Astrocyte of the spinal cord (primary cell): ENCODE measurements around the gene WDR64.

Experiments
- DNase-seq: peaks from one replicate; pipeline ENCODE4 v3.0.0; 2011; ENCODE audit warnings: low read depth, low spot score
- H3K4me3 ChIP-seq: 2 replicates; pipeline ENCODE4 v1.5.1; 2011; ENCODE audit warnings: low read depth, mild to moderate bottlenecking, low read length, moderate library complexity
- CTCF ChIP-seq: IDR thresholded peaks from 2 replicates; pipeline ENCODE4 v1.5.1; 2012; ENCODE audit warnings: low read depth, mild to moderate bottlenecking, low read length, inconsistent platforms
- in situ Hi-C: cut with HindIII; loops from 2 replicates; pipeline ENCODE4 v1.10.0; 2017; ENCODE audit warnings: low sequenced_read_pairs

WDR64 gene

GRCh38 chr1:241610056-241610815, 41.8 kb upstream of the WDR64 start:
- DNase-seq: no peak
- TF ChIP-seq CTCF: no peak
- no peak overlapping the region for H3K4me3 ChIP-seq
- in situ Hi-C loops: no loop called here

DNA sequence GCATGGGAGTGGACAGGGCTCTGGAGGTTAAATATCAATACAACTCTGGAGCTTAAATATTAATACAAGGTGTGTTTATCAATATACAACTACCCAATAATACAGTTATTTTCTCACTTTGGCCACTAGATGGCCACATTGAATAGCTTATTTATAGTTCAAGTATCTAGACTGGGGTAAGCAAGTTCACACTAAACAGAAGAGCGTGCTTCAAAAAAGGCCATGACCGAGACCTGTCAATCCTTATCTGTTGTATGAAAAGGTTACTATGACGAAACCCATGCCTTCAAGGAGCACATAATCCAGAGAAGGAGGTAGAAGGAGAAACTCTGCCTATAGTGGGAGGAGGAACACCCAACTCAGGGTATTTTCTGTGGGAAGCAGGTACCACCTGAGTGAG, 41.0 kb upstream of the WDR64 start:
- in situ Hi-C loops: no loop called here
- peak; percentile 46 for TF ChIP-seq CTCF

GRCh38 chr1:241611736-241612135, 40.3 kb upstream of the WDR64 start:
- no peak for TF ChIP-seq CTCF
- no peak for DNase-seq
- in situ Hi-C loops: no loop called here
- H3K4me3 ChIP-seq: no peak overlapping the region

More for the DNA sequence above, 41.0 kb upstream of the WDR64 start:
- DNase-seq: peak; percentile 80
- H3K4me3 ChIP-seq: no peak overlapping the region

DNA sequence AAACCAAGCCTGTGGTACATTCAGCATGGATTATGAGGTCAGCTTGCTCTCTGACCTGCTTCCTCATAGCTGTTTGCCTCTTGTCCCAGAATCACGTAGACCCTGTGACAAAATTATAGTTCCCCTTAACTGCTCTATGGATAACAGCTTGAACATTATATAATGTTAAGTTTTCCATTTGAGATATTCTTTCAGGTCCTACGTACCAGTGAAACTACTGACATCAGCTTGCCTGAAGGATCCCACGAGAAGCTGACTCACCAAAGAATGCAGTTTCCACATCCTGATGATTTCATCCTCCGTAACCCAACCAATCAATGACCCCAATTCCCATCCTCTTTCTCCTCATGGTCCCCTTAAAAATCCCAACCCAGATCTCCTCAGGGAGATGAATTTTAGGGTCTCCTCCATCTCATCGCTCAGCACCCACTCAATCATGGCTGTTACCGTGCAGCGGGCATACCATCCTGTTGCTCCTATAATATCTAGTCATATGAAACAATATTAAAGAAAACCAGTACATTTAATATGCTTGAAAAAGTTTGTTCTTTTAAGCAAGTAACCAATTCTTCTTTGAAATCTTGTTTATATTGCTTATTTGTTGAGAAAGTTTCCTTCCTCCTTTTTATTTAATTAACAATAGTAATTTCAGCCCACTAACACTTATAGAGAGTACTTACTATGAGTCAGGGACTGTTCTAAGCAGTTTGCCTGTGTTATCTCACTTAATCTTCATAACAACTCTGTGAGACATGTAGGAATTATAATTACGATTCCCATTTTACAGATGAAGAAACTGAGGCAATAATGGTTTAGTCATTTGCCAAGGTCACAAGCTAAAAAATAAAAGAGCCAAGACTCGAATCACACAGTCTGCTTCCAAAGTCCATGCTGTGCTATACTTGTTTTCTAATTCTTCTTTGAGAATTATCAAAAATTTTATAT, 39.3 kb upstream of the WDR64 start:
- no peak for TF ChIP-seq CTCF
- in situ Hi-C loops: no loop called here
- DNase-seq: peak; percentile 89
- no peak overlapping the region for H3K4me3 ChIP-seq

GRCh38 chr1:241614144-241614543, 37.9 kb upstream of the WDR64 start:
- in situ Hi-C loops: no loop called here
- peak; percentile 64 for DNase-seq

More at GRCh38 chr1:241614144-241614543, 37.9 kb upstream of the WDR64 start:
- no peak for TF ChIP-seq CTCF
- H3K4me3 ChIP-seq: no peak overlapping the region
